ENCODE results near the gene LDB2.
"Not testable (repeated sequence)": the region's sequence is repeated elsewhere in the genome, so short reads cannot be mapped to it uniquely, and the experiment has no call there.

The LDB2 gene

GRCh38 chr4:16636912-16637630 lies 261.4 kb downstream of the LDB2 start:
- DNase-seq: peak; percentile 24

DNA sequence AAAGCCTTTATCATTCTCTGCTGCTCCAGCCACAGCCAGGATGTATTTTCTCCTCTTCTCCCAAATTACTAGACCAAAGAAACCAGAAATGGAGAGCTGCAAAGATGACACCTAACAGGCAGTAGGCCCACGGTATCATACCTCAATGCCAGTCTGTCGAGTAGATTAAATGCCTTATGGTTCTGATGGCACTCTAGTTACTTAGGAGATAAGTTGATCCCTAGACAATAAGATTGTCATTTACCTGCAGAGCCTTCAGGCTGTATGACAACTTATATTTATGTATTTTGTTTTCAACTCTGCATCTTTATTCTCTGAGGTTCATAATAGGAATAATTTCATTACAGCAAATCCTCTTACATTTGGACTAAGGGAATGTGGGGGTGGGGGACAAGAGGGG lies 262.1 kb downstream of the LDB2 start:
- DNase-seq: no peak

GRCh38 chr4:16629274-16629673 lies 269.2 kb downstream of the LDB2 start:
- not testable (repeated sequence) for DNase-seq

DNA sequence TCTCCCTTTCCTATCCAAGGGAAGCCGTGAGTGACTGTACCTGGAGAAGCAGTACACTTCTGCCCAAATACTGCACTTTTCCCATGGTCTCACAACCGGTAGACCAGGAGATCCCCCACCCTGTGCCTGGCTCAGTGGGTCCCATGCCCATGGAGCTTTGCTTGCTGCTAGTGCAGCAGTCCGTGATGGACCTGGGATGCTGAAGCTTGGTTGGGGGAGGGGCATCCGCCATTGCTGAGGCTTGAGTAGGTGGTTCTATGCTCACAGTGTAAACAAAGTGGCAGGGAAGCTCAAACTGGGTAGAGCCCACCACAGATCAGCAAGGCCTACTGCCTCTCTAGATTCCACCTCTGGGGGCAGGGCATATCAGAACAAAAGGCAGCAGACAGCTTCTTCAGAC lies 269.6 kb downstream of the LDB2 start:
- not testable (repeated sequence) for DNase-seq

DNA sequence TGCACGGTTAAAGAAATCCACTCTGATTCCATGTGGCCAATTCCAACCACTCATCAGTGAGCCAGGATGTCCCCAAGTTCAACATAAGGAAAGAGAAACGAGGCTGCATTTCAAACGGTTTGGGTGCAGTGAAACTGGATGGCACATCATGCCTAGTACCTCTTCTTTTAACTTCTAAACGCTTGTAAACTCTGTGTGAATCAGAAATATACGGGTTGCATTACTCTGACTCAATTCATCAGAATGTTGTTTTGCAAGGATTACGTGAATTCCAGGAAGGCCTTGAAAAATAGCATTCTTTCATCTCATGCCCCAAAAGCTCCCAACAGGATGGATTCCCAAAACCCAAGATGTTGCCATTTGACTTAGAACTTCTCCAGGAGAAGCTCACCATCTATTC lies 270.4 kb downstream of the LDB2 start:
- DNase-seq: peak; percentile 97

DNA sequence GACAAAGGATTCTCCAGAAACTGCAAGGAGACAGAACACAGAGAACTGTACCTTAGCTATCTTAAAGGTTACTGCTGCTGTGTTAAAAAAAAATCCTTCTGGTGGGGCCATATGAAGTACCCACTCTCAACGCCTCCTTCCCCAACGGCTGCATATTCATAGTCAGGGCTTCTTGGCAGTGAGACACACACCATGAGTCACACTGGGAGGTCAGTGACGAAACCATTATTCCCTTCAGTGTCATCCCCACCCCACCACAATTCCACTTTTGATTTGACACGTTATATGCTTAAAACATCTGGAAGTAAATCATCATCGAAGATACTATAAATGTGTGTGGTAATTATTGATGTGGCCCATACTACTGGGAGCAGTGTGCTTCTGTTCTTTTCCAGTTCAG lies 271.5 kb downstream of the LDB2 start:
- DNase-seq: peak; percentile 97

DNA sequence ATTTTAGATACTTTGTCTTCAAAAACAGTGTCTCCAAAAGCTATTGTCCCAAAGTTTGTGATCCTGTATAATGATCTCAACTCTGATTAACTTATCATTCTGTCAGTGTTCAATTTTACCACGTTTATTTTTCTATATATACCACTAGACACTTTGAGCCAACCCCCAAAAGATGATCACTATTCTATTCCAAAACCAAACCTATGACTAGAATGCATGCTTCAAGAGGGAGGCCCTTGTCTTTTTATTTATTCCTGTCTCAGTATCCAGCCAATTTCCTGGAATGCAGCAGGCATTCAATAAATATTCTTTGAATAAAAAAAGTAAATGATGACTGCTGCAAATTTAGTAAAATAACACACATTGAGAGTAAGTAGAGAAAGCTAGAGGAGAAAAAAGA lies 275.6 kb downstream of the LDB2 start:
- no peak for DNase-seq

DNA sequence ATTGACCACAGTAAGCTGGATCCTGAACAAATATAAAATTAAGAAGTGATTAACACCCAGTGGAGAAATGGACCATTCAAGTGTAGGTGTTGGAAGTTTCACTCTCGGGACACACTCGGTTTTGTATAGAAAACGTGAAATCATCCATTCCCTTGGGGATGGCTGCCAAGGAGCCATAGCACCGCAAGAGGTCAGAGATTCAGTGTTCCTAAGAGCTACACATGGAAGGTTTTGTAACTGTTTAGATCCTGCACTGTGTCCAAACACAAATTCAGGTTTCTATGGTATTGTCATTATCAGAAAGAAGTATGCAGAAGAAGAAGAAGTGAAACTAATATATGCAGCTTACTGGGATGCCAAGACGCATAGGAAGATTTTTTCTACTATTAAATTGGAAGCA lies 281.0 kb downstream of the LDB2 start:
- peak; percentile 11 for DNase-seq

DNA sequence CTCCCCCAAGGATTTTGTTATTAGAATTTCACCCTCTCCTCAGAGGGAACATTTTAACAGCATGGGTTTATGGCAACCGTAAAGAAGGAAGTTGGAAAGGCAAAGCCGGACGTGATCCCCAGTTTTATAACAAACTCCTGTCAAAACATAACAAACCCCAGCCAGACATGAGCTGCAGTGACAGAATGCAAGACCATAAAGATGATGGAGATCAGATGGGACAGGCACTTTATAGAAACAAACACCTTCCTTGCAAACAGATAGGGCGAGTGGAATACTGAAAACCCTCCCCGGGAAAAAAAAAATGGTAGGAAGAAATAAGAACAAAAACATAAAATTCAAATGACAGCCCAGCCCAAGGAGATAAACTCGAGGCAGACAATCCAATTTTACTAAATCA lies 281.4 kb downstream of the LDB2 start:
- no peak for DNase-seq

GRCh38 chr4:16609170-16609758 lies 289.2 kb downstream of the LDB2 start:
- no peak for DNase-seq

- no peak for DNase-seq
Observed at GRCh38 chr4:16608611-16609125, 289.8 kb downstream of the LDB2 start.

- peak; percentile 63 for DNase-seq
Observed at GRCh38 chr4:16608123-16608522, 290.3 kb downstream of the LDB2 start.

GRCh38 chr4:16607241-16608066 lies 291.0 kb downstream of the LDB2 start:
- DNase-seq: peak; percentile 38

DNA sequence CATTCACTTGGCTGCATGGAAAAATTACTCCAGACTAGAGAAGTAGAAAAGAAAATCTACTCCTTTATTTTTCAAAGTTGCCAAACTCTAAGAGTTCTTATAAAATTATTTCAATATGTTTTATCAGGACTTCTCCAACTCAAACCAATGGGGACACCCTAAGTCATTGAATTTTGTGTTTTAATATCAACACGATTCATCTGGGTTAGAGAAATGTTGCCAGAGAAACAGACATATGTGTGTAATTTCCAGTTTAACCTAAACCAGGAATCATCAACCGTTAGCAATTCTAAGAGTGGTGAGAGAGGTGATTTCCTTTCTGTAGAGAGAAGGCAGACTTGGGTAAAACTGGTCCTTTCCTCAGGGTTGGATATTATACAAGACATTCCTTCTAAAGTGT lies 291.8 kb downstream of the LDB2 start:
- DNase-seq: no peak

DNA sequence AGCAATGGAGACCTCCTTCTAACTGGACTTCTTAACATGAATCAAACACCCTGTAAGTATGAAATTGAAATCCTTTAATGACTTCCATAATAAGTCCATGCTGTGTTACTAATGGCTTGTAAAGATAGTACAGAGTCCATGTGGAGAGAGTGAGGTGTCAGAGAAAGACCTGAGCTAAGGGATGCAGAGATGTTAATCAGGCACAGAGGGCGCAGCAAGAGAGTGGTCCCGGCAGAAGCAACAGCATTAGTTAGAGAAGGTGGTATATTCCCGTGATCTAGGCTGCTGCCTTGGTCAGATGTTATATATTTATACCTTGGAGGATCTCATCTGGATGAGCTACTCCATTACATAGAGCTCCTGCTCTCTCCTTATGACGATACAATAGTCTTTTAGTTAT lies 295.3 kb downstream of the LDB2 start:
- DNase-seq: no peak

GRCh38 chr4:16598597-16599206 lies 299.7 kb downstream of the LDB2 start:
- no peak for DNase-seq

GRCh38 chr4:16597845-16598596 lies 300.4 kb downstream of the LDB2 start:
- peak; percentile 42 for DNase-seq

DNA sequence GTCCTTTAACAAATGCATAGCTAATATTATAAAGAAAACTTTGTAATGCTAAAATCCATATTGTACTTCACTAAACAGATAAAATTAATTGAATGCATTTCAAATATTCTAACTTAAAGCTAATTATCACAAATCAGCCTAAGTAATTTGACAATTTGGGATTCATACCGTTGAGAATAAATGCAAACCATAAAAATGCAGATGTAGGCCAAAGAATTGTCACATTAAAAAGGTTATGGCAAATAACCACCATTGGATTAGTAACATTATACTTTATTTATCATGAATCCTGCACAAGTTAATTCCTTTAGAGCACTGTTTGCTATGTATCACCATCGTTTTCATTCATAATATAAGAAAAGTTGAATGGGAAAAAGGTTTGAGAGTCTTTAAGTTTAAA lies 301.0 kb downstream of the LDB2 start:
- DNase-seq: no peak

GRCh38 chr4:16596267-16596666 lies 302.2 kb downstream of the LDB2 start:
- DNase-seq: no peak

DNA sequence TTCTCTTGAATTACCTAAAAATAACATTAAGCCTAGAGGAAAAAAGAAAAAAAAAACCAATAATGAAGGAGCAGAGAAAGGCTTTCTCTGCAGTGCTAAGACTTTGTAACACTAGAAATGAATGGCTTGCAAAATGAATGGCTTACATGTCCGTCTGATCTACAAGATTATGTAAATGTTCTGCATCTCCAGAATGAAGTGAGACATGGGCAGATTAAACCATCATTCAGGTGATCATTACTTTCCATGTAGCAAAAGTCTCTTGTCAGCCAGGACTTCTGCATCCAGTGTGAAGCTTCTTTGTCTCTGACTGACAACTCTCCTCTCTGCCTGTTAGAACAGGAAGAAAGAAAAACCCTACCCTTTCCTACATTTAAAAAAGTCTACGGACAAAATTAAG lies 304.3 kb downstream of the LDB2 start:
- no peak for DNase-seq

DNA sequence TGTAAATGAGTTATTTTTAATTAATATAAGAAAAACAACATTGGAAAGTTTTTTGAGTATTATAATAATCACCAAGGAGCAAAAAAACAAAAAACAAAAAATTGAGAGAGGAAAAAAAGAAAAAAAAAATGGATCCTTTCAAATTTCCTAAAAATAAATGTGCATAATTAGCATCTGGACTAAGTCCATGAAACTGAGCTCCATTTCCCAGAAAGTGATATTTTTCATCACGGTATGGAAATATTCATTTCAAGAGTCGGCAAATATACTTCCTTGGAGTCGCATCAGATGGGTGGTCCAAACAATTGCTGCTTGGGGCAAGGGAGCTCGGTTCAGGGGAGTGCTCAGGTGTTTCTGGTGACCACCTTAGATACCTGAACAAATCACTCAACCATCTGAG lies 305.1 kb downstream of the LDB2 start:
- no peak for DNase-seq

DNA sequence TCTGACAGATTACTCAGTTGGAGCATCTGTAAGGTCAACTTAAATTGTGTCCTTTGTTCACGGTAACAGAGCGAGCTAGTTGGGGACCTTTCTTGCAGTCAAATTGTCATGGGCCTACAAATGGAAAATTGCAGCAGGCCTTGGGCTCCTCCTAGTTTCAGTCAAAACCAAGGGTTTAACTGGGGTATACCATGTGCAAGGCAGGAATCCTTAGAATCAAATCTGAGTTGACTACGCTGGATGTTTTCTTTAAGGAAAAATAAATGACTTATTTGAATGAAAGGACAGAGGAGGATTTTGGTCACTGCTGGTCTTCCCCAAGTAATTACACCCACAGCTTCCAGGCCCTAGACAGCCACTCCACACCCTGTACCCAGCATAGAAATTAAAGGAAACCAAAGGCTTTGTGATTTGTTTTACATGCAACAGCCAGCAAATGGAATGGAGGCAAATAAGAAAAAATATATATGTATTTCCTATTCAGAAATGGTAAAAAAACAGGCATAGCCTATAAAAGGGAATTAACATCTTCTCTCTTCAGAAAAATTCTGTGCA lies 307.1 kb downstream of the LDB2 start:
- no peak for DNase-seq

Data from fibroblast of skin of right quadriceps (primary cell).